Measurements from ENCODE around the gene FBXW11.
"Not testable (repeated sequence)": the region's sequence is repeated elsewhere in the genome, so short reads cannot be mapped to it uniquely, and the experiment has no call there.

The FBXW11 gene

DNA sequence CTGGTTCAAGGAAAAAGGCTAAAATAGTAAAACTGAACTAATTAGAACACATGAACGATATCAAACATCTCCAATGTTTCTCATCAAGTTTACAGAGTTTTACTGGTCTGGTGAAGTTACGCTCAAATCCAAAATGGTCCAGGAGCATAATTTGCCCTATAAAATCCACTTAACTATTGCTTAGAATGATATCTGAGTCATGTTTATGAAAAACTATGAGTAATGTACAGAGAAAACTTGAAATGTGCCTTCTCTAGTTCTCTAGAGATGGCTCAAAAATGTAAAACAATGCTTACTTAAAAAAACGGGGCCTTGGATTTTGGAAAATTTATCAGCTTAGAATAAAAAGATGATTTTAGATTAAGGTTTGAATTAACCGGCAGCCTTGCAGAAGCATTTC is 108.1 kb downstream of the FBXW11 start:
- no peak for DNase-seq (ENCODE audit: extremely low read depth, low read depth)
- no peak for TF ChIP-seq CTCF (IDR thresholded peaks at IDR 0.05; ENCODE audit: low read depth, low read length)

DNA sequence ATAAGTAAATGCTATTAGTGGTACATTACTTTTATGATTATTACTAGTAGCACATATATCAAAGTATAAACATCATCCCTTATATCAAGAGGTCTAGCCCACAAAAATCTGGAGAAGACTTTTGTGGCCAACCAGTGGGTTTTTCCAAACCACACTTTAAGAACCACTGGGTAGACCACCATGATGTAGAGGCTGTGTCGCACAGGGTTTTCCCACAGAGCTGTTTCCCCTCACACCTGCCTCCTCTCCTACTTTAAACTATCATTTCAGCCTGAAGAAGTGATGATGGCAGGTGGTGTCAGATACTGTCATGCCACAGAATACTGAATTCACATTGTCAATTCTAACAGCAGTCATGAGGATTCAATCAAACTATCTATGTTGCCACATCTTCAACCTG is 109.2 kb downstream of the FBXW11 start:
- no peak for DNase-seq (ENCODE audit: extremely low read depth, low read depth)
- no peak for TF ChIP-seq CTCF (IDR thresholded peaks at IDR 0.05; ENCODE audit: low read depth, low read length)

- TF ChIP-seq CTCF (IDR thresholded peaks at IDR 0.05; ENCODE audit: low read depth, low read length) = no peak
Observed at GRCh38 chr5:171895081-171895480, 111.4 kb downstream of the FBXW11 start.

DNA sequence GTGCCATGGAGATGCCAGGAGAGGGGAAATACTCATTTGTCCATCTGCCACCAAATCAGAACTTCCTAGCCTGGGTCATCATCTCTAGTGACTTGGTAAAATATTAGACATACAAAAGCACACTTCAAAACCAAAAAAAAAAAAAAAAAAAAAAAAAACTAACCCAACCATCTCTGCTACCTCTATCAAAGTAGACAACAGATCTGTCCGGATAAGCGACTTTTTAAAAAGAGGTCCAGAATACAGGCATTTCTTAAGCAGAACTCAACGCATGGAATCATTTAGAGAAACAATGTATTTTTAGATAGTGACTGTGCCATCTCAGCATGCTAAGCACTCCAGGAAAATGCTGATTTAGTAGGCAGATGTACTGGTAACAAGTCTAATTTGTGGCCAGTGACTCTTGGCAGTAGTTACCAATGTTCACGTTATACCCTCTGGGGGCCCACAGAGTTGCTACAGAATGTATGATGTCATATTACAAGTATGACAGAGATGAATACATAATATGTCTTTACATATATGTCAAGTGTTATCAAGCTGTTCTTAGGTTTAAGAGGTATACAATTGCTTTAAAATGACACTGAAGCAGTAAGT is 113.0 kb downstream of the FBXW11 start:
- DNase-seq (ENCODE audit: extremely low read depth, low read depth) = no peak
- TF ChIP-seq CTCF (IDR thresholded peaks at IDR 0.05; ENCODE audit: low read depth, low read length) = no peak

More at GRCh38 chr5:171895081-171895480, 111.4 kb downstream of the FBXW11 start:
- no peak for DNase-seq (ENCODE audit: extremely low read depth, low read depth)

DNA sequence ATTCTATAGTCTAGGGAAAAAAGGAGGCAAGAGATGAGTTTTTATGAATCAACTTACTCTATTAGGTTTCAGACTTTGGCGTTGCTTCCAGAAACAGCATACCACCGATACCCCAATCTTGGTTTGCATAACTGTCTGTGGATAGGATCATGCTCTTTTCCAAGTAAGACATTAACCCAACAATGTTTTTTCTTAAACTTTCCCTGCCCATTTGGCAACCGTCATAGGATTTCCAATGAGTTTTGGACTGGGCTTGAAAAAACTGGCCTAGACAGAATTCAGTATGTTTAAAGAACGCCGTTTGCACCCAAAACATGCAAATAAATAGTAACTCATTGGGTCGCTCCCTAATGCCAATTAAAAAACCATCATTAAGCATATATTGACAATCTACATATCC is 114.8 kb downstream of the FBXW11 start:
- DNase-seq (ENCODE audit: extremely low read depth, low read depth) = no peak
- no peak for TF ChIP-seq CTCF (IDR thresholded peaks at IDR 0.05; ENCODE audit: low read depth, low read length)

GRCh38 chr5:171891150-171891549 is 115.3 kb downstream of the FBXW11 start:
- no peak for DNase-seq (ENCODE audit: extremely low read depth, low read depth)
- TF ChIP-seq CTCF (IDR thresholded peaks at IDR 0.05; ENCODE audit: low read depth, low read length) = no peak

DNA sequence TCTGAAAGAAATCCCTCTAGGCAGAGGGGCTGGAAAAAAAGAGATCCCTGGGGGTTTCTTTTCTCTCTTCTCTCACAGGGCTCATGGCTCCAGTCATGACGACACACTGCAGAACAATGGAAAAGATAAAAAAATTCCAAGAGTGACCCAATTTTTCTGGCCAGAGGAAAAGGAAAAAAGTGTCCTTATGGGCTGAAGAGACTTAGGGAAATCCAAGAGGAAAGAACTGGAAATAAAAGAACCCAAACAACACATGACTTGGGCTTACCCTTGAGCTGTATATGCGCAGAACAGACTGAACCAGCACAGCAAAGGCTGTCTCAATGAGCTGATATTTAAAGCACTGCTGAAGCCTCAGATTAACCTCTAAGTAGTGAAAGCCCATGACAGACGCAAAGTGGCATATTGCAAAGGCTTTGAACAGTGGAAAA is 118.4 kb downstream of the FBXW11 start:
- no peak for TF ChIP-seq CTCF (IDR thresholded peaks at IDR 0.05; ENCODE audit: low read depth, low read length)
- no peak for DNase-seq (ENCODE audit: extremely low read depth, low read depth)

DNA sequence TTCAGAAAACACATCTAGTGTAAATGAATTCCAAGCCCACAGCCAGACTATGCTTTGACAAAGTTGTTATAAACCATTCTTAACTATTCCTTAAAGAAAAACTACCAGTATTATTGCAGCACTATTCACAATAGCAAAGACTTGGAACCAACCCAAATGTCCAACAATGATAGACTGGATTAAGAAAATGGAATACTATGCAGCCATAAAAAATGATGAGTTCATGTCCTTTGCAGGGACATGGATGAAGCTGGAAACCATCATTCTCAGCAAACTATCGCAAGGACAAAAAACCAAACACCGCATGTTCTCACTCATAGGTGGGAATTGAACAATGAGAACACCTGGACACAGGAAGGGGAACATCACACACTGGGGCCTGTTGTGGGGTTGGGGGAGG is 120.4 kb downstream of the FBXW11 start:
- not testable (repeated sequence) for DNase-seq (ENCODE audit: extremely low read depth, low read depth)
